ENCODE data around the gene PCDH15. TPM values are rescaled to one million over a fixed set of nuclear protein-coding genes. Genes with fewer than 3 reads are reported as not detected.

The PCDH15 gene
- total RNA-seq, 4 donors from 2014 or later: not detected

- no peaks in the 10 kb centered on the region for H3K36me3 ChIP-seq
- no peak for DNase-seq
- H3K4me3 ChIP-seq: no peak overlapping the region
- no peaks in the 10 kb centered on the region for H3K4me1 ChIP-seq
- H3K27ac ChIP-seq: no peak overlapping the region
- no peaks in the 10 kb centered on the region for H3K27me3 ChIP-seq
- H3K9me3 ChIP-seq: no peaks in the 10 kb centered on the region
- TF ChIP-seq, protein P1, sequence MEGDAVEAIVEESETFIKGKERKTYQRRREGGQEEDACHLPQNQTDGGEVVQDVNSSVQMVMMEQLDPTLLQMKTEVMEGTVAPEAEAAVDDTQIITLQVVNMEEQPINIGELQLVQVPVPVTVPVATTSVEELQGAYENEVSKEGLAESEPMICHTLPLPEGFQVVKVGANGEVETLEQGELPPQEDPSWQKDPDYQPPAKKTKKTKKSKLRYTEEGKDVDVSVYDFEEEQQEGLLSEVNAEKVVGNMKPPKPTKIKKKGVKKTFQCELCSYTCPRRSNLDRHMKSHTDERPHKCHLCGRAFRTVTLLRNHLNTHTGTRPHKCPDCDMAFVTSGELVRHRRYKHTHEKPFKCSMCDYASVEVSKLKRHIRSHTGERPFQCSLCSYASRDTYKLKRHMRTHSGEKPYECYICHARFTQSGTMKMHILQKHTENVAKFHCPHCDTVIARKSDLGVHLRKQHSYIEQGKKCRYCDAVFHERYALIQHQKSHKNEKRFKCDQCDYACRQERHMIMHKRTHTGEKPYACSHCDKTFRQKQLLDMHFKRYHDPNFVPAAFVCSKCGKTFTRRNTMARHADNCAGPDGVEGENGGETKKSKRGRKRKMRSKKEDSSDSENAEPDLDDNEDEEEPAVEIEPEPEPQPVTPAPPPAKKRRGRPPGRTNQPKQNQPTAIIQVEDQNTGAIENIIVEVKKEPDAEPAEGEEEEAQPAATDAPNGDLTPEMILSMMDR (IDR thresholded peaks at IDR 0.05): no peak
- TF ChIP-seq POLR2A (IDR thresholded peaks at IDR 0.05): no peak
These were observed 179.0 kb downstream of the PCDH15 start for GRCh38 chr10:54622017-54622416.

GRCh38 chr10:54620352-54620751 is 180.7 kb downstream of the PCDH15 start:
- H3K4me1 ChIP-seq: no peaks in the 10 kb centered on the region
- H3K27me3 ChIP-seq: no peaks in the 10 kb centered on the region
- no peak overlapping the region for H3K4me3 ChIP-seq
- no peak overlapping the region for H3K27ac ChIP-seq
- no peaks in the 10 kb centered on the region for H3K9me3 ChIP-seq
- TF ChIP-seq, protein P1 (IDR thresholded peaks at IDR 0.05): no peak
- no peak for TF ChIP-seq POLR2A (IDR thresholded peaks at IDR 0.05)
- no peak for DNase-seq
- no peaks in the 10 kb centered on the region for H3K36me3 ChIP-seq

- H3K27me3 ChIP-seq: no peaks in the 10 kb centered on the region
- H3K36me3 ChIP-seq: no peaks in the 10 kb centered on the region
- no peak for TF ChIP-seq POLR2A (IDR thresholded peaks at IDR 0.05)
- TF ChIP-seq, protein P1 (IDR thresholded peaks at IDR 0.05): no peak
- H3K9me3 ChIP-seq: no peaks in the 10 kb centered on the region
- H3K4me3 ChIP-seq: no peak overlapping the region
- DNase-seq: no peak
- H3K27ac ChIP-seq: no peak overlapping the region
- no peaks in the 10 kb centered on the region for H3K4me1 ChIP-seq
These were observed 187.0 kb downstream of the PCDH15 start for GRCh38 chr10:54614072-54614471.

DNA sequence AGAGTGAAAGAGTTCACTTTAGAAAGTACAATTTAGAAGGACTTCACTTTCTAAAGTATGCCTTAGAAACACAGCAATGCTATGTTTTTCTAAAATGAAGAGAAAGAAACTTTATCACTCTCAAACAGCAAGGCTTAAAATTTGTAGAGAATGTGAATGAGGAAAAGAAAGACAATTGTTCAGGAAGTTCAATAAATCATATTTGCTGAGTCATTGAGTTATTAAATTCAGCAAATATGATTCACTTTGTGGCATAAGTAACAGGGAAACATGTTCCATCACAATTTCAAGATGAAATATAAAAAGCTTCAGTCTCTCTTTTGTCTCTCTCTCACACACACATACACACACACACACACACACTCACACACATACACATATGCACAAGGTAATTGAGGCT is 187.9 kb downstream of the PCDH15 start:
- no peaks in the 10 kb centered on the region for H3K9me3 ChIP-seq
- no peaks in the 10 kb centered on the region for H3K4me1 ChIP-seq

DNA sequence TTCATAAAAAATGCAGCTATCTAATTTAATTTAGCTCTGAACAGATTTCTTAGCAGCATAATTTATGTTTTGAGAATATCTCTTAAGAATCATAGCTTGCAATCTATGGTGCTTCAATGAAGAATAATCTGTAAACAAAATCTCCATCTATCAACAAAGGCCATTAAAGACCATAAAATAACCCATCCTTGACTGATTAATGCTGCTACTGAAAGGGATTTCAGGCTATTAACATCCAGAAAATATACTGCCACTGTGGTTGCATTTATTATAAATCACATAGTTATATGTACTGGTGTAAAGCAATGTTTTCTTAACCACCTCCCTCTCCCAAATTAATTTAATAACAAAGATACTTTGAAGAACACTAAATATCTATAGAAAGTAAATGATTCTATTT is 191.6 kb downstream of the PCDH15 start:
- Histone ChIP-seq H3K4me3 (no peak overlapping the region), H3K27ac (no peak overlapping the region), H3K4me1 (no peaks in the 10 kb centered on the region), H3K27me3 (no peaks in the 10 kb centered on the region), H3K9me3 (no peaks in the 10 kb centered on the region), H3K36me3 (no peaks in the 10 kb centered on the region)
- DNase-seq: no peak
- no peak for TF ChIP-seq POLR2A (IDR thresholded peaks at IDR 0.05)
- TF ChIP-seq, protein P1 (IDR thresholded peaks at IDR 0.05): no peak

More for the DNA sequence above, 187.9 kb downstream of the PCDH15 start:
- H3K27ac ChIP-seq: no peak overlapping the region
- H3K27me3 ChIP-seq: no peaks in the 10 kb centered on the region
- H3K4me3 ChIP-seq: no peak overlapping the region
- TF ChIP-seq POLR2A (IDR thresholded peaks at IDR 0.05): no peak
- TF ChIP-seq, protein P1 (IDR thresholded peaks at IDR 0.05): no peak
- no peak for DNase-seq
- H3K36me3 ChIP-seq: no peaks in the 10 kb centered on the region

DNA sequence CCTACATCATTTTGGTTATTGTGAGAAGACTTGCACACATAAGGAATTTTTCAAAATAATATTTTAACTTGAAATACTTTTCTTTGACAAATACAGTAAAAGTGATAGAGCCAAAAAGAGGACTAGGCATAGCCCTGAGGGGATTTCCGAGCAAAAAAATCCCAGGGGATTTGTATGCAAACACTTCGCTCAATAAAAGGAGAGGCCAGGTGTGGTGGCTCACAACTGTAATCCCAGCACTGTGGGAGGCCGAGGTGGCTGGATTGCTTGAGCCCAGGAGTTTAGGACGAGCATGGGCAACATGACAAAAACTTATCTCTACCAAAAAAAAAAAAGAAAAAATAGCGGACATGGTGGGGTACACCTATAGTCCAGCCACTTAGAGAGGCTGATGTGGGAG is 193.0 kb downstream of the PCDH15 start:
- Histone ChIP-seq H3K27ac (no peak overlapping the region), H3K27me3 (no peaks in the 10 kb centered on the region), H3K4me3 (no peak overlapping the region), H3K9me3 (no peaks in the 10 kb centered on the region), H3K4me1 (no peaks in the 10 kb centered on the region), H3K36me3 (no peaks in the 10 kb centered on the region)
- TF ChIP-seq, protein P1 (IDR thresholded peaks at IDR 0.05): no peak
- TF ChIP-seq POLR2A (IDR thresholded peaks at IDR 0.05): no peak
- DNase-seq: no peak
